Measurements from ENCODE around the gene COL15A1. TPM values are rescaled to one million over a fixed set of nuclear protein-coding genes. Genes with fewer than 3 reads are reported as not detected.

The COL15A1 gene
- total and polyA plus RNA-seq, 2 donors, result 42.0 to 136 TPM

GRCh38 chr9:99056886-99057664, 113.4 kb downstream of the COL15A1 start:
- Histone ChIP-seq H3K4me1 (ENCODE audit: insufficient read depth) (no peaks in the 10 kb centered on the region), H3K4me3 (ENCODE audit: low read depth, low read length) (no peak overlapping the region), H3K27ac (ENCODE audit: low read depth) (no peak overlapping the region), H3K36me3 (ENCODE audit: insufficient read depth) (no peaks in the 10 kb centered on the region)
- no peak for DNase-seq (ENCODE audit: extremely low spot score)
- 79% methylated on average over 5 of the region's 5 CpGs for WGBS

DNA sequence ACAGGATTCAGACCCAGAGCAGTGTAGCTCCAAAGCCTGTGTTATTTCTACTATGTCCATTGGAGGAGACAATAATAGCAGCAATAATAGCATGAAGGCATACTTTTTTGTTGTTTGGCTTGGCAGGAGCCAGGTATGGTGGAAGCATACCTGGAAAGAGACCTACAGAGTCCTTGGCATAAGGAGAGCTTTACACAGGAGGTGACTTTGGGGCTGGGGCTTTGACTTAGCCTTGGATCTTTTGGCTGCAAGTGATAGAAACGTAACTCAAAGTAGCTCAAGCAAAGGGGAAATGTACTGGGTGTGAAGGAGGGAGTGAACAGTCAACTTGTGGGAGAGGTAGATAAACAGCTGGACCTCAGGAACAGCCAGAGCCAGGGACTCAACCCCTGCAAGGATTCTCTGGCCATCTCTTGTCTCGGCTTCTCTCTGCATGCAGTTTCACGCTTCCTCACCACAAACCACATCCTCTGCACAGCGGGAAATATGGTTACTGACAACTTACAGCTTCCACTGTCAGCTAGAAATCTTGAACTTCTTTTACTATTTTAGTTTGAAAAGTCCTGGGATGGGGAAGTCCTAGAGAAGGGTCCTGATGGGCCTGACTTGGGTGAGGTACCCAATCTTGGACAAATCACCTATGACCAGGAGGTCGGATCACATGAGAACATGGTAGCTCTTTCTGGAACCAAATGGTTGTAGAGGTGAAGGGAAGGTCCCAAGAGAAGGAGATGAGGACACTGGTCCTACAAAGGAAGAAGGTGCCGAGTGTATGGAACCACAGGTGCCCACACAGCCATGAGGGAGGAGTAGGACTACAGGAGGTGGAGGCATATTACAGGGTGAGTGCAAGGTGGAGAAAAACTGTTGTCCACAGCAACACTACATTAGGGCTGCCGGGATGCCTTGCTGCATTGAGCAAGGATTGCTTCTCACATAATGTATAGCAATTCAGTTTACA, 114.2 kb downstream of the COL15A1 start:
- WGBS, result 81% methylated on average over 7 of the region's 7 CpGs
- no peak overlapping the region for H3K4me3 ChIP-seq (ENCODE audit: low read depth, low read length)
- DNase-seq (ENCODE audit: extremely low spot score), result no peak
- H3K36me3 ChIP-seq (ENCODE audit: insufficient read depth), result no peaks in the 10 kb centered on the region
- H3K27ac ChIP-seq (ENCODE audit: low read depth), result no peak overlapping the region
- H3K4me1 ChIP-seq (ENCODE audit: insufficient read depth), result no peaks in the 10 kb centered on the region

GRCh38 chr9:99058964-99059921, 115.5 kb downstream of the COL15A1 start:
- no peaks in the 10 kb centered on the region for H3K36me3 ChIP-seq (ENCODE audit: insufficient read depth)
- no peak for DNase-seq (ENCODE audit: extremely low spot score)
- WGBS, result 79% methylated on average over 8 of the region's 8 CpGs
- no peak overlapping the region for H3K27ac ChIP-seq (ENCODE audit: low read depth)
- no peaks in the 10 kb centered on the region for H3K4me1 ChIP-seq (ENCODE audit: insufficient read depth)
- H3K4me3 ChIP-seq (ENCODE audit: low read depth, low read length), result no peak overlapping the region

GRCh38 chr9:99060621-99061020, 116.9 kb downstream of the COL15A1 start:
- Histone ChIP-seq H3K4me1 (ENCODE audit: insufficient read depth) (no peaks in the 10 kb centered on the region), H3K36me3 (ENCODE audit: insufficient read depth) (no peaks in the 10 kb centered on the region), H3K4me3 (ENCODE audit: low read depth, low read length) (no peak overlapping the region), H3K27ac (ENCODE audit: low read depth) (no peak overlapping the region)
- no peak for DNase-seq (ENCODE audit: extremely low spot score)
- WGBS, result 91% methylated on average over 2 of the region's 2 CpGs

DNA sequence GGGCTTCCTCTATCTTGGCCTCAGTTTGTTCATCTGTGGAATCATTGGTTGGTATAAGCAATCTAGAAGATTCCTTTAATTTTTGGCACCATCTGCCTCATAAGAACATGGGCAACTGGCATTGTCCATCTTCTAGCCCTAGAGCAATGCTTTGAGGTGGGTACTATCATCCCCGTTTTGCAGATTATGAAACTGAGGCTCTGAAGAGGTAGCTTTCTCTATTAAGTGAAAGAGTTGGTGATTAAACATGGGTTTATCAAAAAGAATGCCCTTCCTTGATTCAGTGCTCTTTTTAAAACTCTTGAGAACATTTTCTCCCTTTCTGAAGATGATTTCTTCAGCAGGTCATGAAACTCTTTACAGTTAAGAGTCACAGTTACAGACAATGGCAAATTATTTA, 118.8 kb downstream of the COL15A1 start:
- 97% methylated on average over 1 of the region's 1 CpG for WGBS
- DNase-seq (ENCODE audit: extremely low spot score), result no peak

GRCh38 chr9:99063522-99063921, 119.8 kb downstream of the COL15A1 start:
- Histone ChIP-seq H3K36me3 (ENCODE audit: insufficient read depth) (no peaks in the 10 kb centered on the region), H3K27ac (ENCODE audit: low read depth) (no peak overlapping the region), H3K4me3 (ENCODE audit: low read depth, low read length) (no peak overlapping the region), H3K4me1 (ENCODE audit: insufficient read depth) (no peaks in the 10 kb centered on the region)
- no peak for DNase-seq (ENCODE audit: extremely low spot score)
- WGBS, result 95% methylated on average over 1 of the region's 1 CpG

More for the DNA sequence above, 118.8 kb downstream of the COL15A1 start:
- Histone ChIP-seq H3K36me3 (ENCODE audit: insufficient read depth) (no peaks in the 10 kb centered on the region), H3K4me3 (ENCODE audit: low read depth, low read length) (no peak overlapping the region), H3K4me1 (ENCODE audit: insufficient read depth) (no peaks in the 10 kb centered on the region), H3K27ac (ENCODE audit: low read depth) (no peak overlapping the region)

DNA sequence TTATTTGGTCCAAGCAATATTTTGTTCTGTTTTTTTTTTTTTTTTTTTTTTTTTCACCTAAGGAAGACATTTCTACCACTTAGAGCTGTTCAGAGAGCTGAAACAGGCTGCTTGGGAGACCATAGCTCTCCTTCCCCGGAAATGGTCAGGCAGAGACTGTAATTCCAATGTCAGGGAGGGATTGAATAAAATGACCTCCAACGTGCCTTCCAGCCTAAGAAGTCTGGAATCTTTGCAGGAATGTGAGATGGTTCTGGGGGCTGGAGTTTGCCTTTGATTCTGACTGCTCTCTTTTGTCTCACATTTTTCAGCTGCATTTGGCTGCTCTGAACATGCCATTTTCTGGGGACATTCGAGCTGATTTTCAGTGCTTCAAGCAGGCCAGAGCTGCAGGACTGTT, 122.9 kb downstream of the COL15A1 start:
- H3K27ac ChIP-seq (ENCODE audit: low read depth), result no peak overlapping the region
- 66% methylated on average over 3 of the region's 3 CpGs for WGBS
- H3K4me3 ChIP-seq (ENCODE audit: low read depth, low read length), result no peak overlapping the region
- H3K4me1 ChIP-seq (ENCODE audit: insufficient read depth), result no peaks in the 10 kb centered on the region
- H3K36me3 ChIP-seq (ENCODE audit: insufficient read depth), result no peaks in the 10 kb centered on the region
- DNase-seq (ENCODE audit: extremely low spot score), result no peak

DNA sequence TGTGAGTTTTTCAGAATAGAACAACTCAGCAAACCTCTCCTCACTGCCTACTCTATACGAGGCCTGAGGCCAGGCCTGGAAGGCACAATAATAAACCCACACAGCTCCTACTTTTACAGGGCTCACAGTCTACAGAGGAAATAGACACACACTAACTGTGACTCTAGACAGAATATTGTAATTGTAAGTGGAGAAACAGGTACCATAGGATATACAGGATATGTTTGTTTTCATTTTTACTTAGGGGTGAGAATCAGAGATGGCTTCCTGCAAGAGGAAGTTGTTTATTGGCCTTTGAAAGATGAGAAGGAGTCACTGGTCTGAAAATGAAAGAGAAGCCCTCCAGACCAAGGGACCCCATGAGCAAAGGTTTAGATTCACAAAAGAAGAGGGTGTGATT, 125.4 kb downstream of the COL15A1 start:
- 80% methylated on average over 1 of the region's 1 CpG for WGBS
- H3K4me1 ChIP-seq (ENCODE audit: insufficient read depth), result no peaks in the 10 kb centered on the region
- no peak for DNase-seq (ENCODE audit: extremely low spot score)
- H3K36me3 ChIP-seq (ENCODE audit: insufficient read depth), result no peaks in the 10 kb centered on the region
- H3K27ac ChIP-seq (ENCODE audit: low read depth), result no peak overlapping the region
- no peak overlapping the region for H3K4me3 ChIP-seq (ENCODE audit: low read depth, low read length)

GRCh38 chr9:99069546-99069945, 125.8 kb downstream of the COL15A1 start:
- no peaks in the 10 kb centered on the region for H3K36me3 ChIP-seq (ENCODE audit: insufficient read depth)
- no peak overlapping the region for H3K4me3 ChIP-seq (ENCODE audit: low read depth, low read length)
- 95% methylated on average over 12 of the region's 12 CpGs for WGBS
- no peak for DNase-seq (ENCODE audit: extremely low spot score)
- H3K4me1 ChIP-seq (ENCODE audit: insufficient read depth), result no peaks in the 10 kb centered on the region
- no peak overlapping the region for H3K27ac ChIP-seq (ENCODE audit: low read depth)

- no peak for DNase-seq (ENCODE audit: extremely low spot score)
- no peak overlapping the region for H3K4me3 ChIP-seq (ENCODE audit: low read depth, low read length)
- no peaks in the 10 kb centered on the region for H3K4me1 ChIP-seq (ENCODE audit: insufficient read depth)
- H3K36me3 ChIP-seq (ENCODE audit: insufficient read depth), result no peaks in the 10 kb centered on the region
- no peak overlapping the region for H3K27ac ChIP-seq (ENCODE audit: low read depth)
- 78% methylated on average over 6 of the region's 6 CpGs for WGBS
These were observed 127.0 kb downstream of the COL15A1 start for GRCh38 chr9:99070681-99071080.

- Histone ChIP-seq H3K36me3 (ENCODE audit: insufficient read depth) (no peaks in the 10 kb centered on the region), H3K4me3 (ENCODE audit: low read depth, low read length) (no peak overlapping the region), H3K27ac (ENCODE audit: low read depth) (no peak overlapping the region), H3K4me1 (ENCODE audit: insufficient read depth) (no peaks in the 10 kb centered on the region)
- 86% methylated on average over 9 of the region's 9 CpGs for WGBS
- DNase-seq (ENCODE audit: extremely low spot score), result no peak
These were observed 127.8 kb downstream of the COL15A1 start for GRCh38 chr9:99071313-99072039.

GRCh38 chr9:99072040-99072394, 128.3 kb downstream of the COL15A1 start:
- 80% methylated on average over 6 of the region's 6 CpGs for WGBS
- H3K36me3 ChIP-seq (ENCODE audit: insufficient read depth), result no peaks in the 10 kb centered on the region
- no peak overlapping the region for H3K4me3 ChIP-seq (ENCODE audit: low read depth, low read length)
- DNase-seq (ENCODE audit: extremely low spot score), result no peak
- H3K27ac ChIP-seq (ENCODE audit: low read depth), result no peak overlapping the region
- no peaks in the 10 kb centered on the region for H3K4me1 ChIP-seq (ENCODE audit: insufficient read depth)

GRCh38 chr9:99073347-99073746, 129.6 kb downstream of the COL15A1 start:
- Histone ChIP-seq H3K4me3 (ENCODE audit: low read depth, low read length) (no peak overlapping the region), H3K36me3 (ENCODE audit: insufficient read depth) (no peaks in the 10 kb centered on the region), H3K27ac (ENCODE audit: low read depth) (no peak overlapping the region), H3K4me1 (ENCODE audit: insufficient read depth) (no peaks in the 10 kb centered on the region)
- WGBS, result 66% methylated on average over 2 of the region's 2 CpGs
- DNase-seq (ENCODE audit: extremely low spot score), result no peak

Measured in urinary bladder (tissue), 4 donors.